Hepatocyte (in vitro differentiated cells): ENCODE results near the gene SLC16A5. TPM values are rescaled to one million over a fixed set of nuclear protein-coding genes. Genes with fewer than 3 reads are reported as not detected.

Experiments
- DNase-seq: peaks from one replicate; pipeline ENCODE4 v3.0.0-alpha.2; 2016; ENCODE audit warnings: low spot score
- H2AFZ ChIP-seq: fragments of 200-600 bp; sonication (generic); 2 replicates; pipeline ENCODE4 v1.6.0; 2016; ENCODE audit warnings: antibody characterized with exemption, mild to moderate bottlenecking
- H3K27ac ChIP-seq: fragments of 200-600 bp; sonication (generic); 2 replicates; pipeline ENCODE4 v1.5.1; 2016; ENCODE audit warnings: mild to moderate bottlenecking
- H3K27me3 ChIP-seq: fragments of 200-600 bp; sonication (generic); 2 replicates; pipeline ENCODE4 v1.6.1; 2016
- H3K36me3 ChIP-seq: fragments of 200-600 bp; sonication (generic); replicated peaks from 2 replicates; pipeline ENCODE4 v1.5.1; 2016; ENCODE audit warnings: low read depth; ENCODE audit not compliant: insufficient read depth
- H3K4me1 ChIP-seq: fragments of 200-600 bp; sonication (generic); 2 replicates; pipeline ENCODE4 v1.5.1; 2016; ENCODE audit warnings: mild to moderate bottlenecking, moderate library complexity; ENCODE audit not compliant: insufficient read depth
- H3K4me2 ChIP-seq: fragments of 200-600 bp; sonication (generic); 2 replicates; pipeline ENCODE4 v1.6.0; 2016
- H3K4me3 ChIP-seq: fragments of 200-600 bp; sonication (generic); 2 replicates; pipeline ENCODE4 v1.5.1; 2016; ENCODE audit warnings: mild to moderate bottlenecking
- H3K79me2 ChIP-seq: fragments of 200-600 bp; sonication (generic); 2 replicates; pipeline ENCODE4 v1.6.0; 2017; ENCODE audit warnings: mild to moderate bottlenecking
- H3K9me2 ChIP-seq: fragments of 200-600 bp; sonication (generic); replicated peaks from 2 replicates; pipeline ENCODE4 v1.6.0; 2017; ENCODE audit warnings: mild to moderate bottlenecking; ENCODE audit not compliant: insufficient read depth
- H3K9me3 ChIP-seq: fragments of 200-600 bp; sonication (generic); 2 replicates; pipeline ENCODE4 v1.5.1; 2016; ENCODE audit warnings: low read depth, mild to moderate bottlenecking
- H4K20me1 ChIP-seq: fragments of 200-600 bp; sonication (generic); 2 replicates; pipeline ENCODE4 v1.6.0; 2016; ENCODE audit warnings: mild to moderate bottlenecking; ENCODE audit not compliant: insufficient read depth, poor library complexity, severe bottlenecking
- CTCF ChIP-seq: fragments of 200-600 bp; sonication (generic); IDR thresholded peaks from 2 replicates; pipeline ENCODE4 v1.5.1; 2016; ENCODE audit warnings: antibody characterized with exemption, mild to moderate bottlenecking; ENCODE audit not compliant: poor library complexity
- EZH2 ChIP-seq: fragments of 200-600 bp; sonication (generic); IDR thresholded peaks from 2 replicates; pipeline ENCODE4 v1.6.1; 2016; ENCODE audit warnings: antibody characterized with exemption, mild to moderate bottlenecking, borderline replicate concordance
- EZH2phosphoT487 ChIP-seq: fragments of 200-600 bp; sonication (generic); IDR thresholded peaks from one replicate; pipeline ENCODE4 v1.6.1; 2018; ENCODE audit warnings: antibody characterized with exemption, mild to moderate bottlenecking, low read depth, moderate library complexity; ENCODE audit not compliant: unreplicated experiment, severe bottlenecking
- WGBS: methylation state at CpG from one replicate; pipeline ENCODE4 v1.1.6; 2016; ENCODE audit warnings: low lambda C conversion rate; ENCODE audit errors: missing lambda C conversion rate; 5-methylcytosine and 5-hydroxymethylcytosine counted together
- polyA plus RNA-seq: library from polyadenylated mRNA; unstranded; fragments of >200 nt; fragmentation: Nextera tagmentation; extraction: Ambion mirVana; gene quantifications from 2 replicates; pipeline ENCODE4 v1.2.1, GENCODE V29; 2016
- total RNA-seq: library from RNA; depleted of rRNA; stranded (reverse); fragments of >200 nt; gene quantifications from 2 replicates; pipeline ENCODE4 v1.2.3, GENCODE V29; 2014

SLC16A5 gene
- total and polyA plus RNA-seq, 2 experiments from 2014 or later: 11.9 to 12.8 TPM

- H2AFZ ChIP-seq: no peak overlapping the region
- 86% methylated on average over 7 of the region's 7 CpGs for WGBS
- H3K9me3 ChIP-seq: no peaks in the 10 kb centered on the region
- H3K27me3 ChIP-seq: no peaks in the 10 kb centered on the region
- no peak overlapping the region for H3K4me3 ChIP-seq
- H3K4me2 ChIP-seq: no peak overlapping the region
- TF ChIP-seq EZH2 (no peak), EZH2phosphoT487 (no peak), CTCF (no peak)
- peaks cover 7% of the 10 kb centered on the region for H3K4me1 ChIP-seq
- H3K79me2 ChIP-seq: peaks cover 9% of the 10 kb centered on the region
- no peaks in the 10 kb centered on the region for H3K9me2 ChIP-seq
- no peaks in the 10 kb centered on the region for H4K20me1 ChIP-seq
- H3K27ac ChIP-seq: no peak overlapping the region
- no peak for DNase-seq
- no peaks in the 10 kb centered on the region for H3K36me3 ChIP-seq
These were observed 11.1 kb downstream of the SLC16A5 start for GRCh38 chr17:75098861-75099260.

GRCh38 chr17:75099881-75100595 lies 12.3 kb downstream of the SLC16A5 start:
- no peaks in the 10 kb centered on the region for H3K27me3 ChIP-seq
- no peak for TF ChIP-seq EZH2
- H3K4me1 ChIP-seq: peaks cover 2% of the 10 kb centered on the region
- no peaks in the 10 kb centered on the region for H4K20me1 ChIP-seq
- no peak overlapping the region for H3K4me2 ChIP-seq
- no peak for DNase-seq
- H2AFZ ChIP-seq: no peak overlapping the region
- H3K9me2 ChIP-seq: no peaks in the 10 kb centered on the region
- no peak overlapping the region for H3K27ac ChIP-seq
- 98% methylated on average over 31 of the region's 31 CpGs for WGBS
- peaks cover 3% of the 10 kb centered on the region for H3K79me2 ChIP-seq
- no peak overlapping the region for H3K4me3 ChIP-seq
- no peaks in the 10 kb centered on the region for H3K9me3 ChIP-seq
- H3K36me3 ChIP-seq: no peaks in the 10 kb centered on the region

GRCh38 chr17:75102385-75102821 lies 14.6 kb downstream of the SLC16A5 start:
- WGBS: 82% methylated on average over 12 of the region's 12 CpGs
- H3K4me3 ChIP-seq: no peak overlapping the region
- no peak for DNase-seq
- H4K20me1 ChIP-seq: no peaks in the 10 kb centered on the region
- TF ChIP-seq CTCF (no peak), EZH2phosphoT487 (no peak), EZH2 (no peak)
- H3K4me1 ChIP-seq: no peaks in the 10 kb centered on the region
- H3K36me3 ChIP-seq: no peaks in the 10 kb centered on the region
- no peaks in the 10 kb centered on the region for H3K27me3 ChIP-seq
- no peaks in the 10 kb centered on the region for H3K9me2 ChIP-seq
- no peak overlapping the region for H3K27ac ChIP-seq
- no peaks in the 10 kb centered on the region for H3K9me3 ChIP-seq
- H2AFZ ChIP-seq: no peak overlapping the region
- no peak overlapping the region for H3K4me2 ChIP-seq
- no peaks in the 10 kb centered on the region for H3K79me2 ChIP-seq

GRCh38 chr17:75103601-75104554 lies 16.1 kb downstream of the SLC16A5 start:
- H3K36me3 ChIP-seq: no peaks in the 10 kb centered on the region
- WGBS: 89% methylated on average over 14 of the region's 14 CpGs
- no peak overlapping the region for H3K4me2 ChIP-seq
- DNase-seq: no peak
- H3K9me2 ChIP-seq: no peaks in the 10 kb centered on the region
- H3K4me3 ChIP-seq: no peak overlapping the region
- TF ChIP-seq CTCF: no peak
- no peak for TF ChIP-seq EZH2
- TF ChIP-seq EZH2phosphoT487: no peak
- H3K27ac ChIP-seq: no peak overlapping the region
- no peaks in the 10 kb centered on the region for H3K9me3 ChIP-seq
- H2AFZ ChIP-seq: no peak overlapping the region
- no peaks in the 10 kb centered on the region for H3K79me2 ChIP-seq
- H3K4me1 ChIP-seq: peaks cover 2% of the 10 kb centered on the region
- no peaks in the 10 kb centered on the region for H3K27me3 ChIP-seq
- H4K20me1 ChIP-seq: no peaks in the 10 kb centered on the region
